Subcutaneous adipose tissue (tissue), 4 donors: ENCODE results near the gene GRIK2. TPM values are rescaled to one million over a fixed set of nuclear protein-coding genes. Genes with fewer than 3 reads are reported as not detected.

Source experiments
- CTCF ChIP-seq: fragments of 450-650 bp; IDR thresholded peaks from one replicate; pipeline ENCODE4 v1.5.1; 2016; ENCODE audit warnings: low read depth, mild to moderate bottlenecking, control low read depth, antibody characterized with exemption, moderate library complexity
- total RNA-seq, 4 donors: library from RNA; depleted of rRNA; stranded (reverse); fragments of >200 nt; gene quantifications; one replicate each; pipeline ENCODE4 v1.1.0, GENCODE V29; 2016

The GRIK2 gene
- total RNA-seq, 4 donors from 2014 or later: 0.19 to 1.5 (median 0.81) TPM

DNA sequence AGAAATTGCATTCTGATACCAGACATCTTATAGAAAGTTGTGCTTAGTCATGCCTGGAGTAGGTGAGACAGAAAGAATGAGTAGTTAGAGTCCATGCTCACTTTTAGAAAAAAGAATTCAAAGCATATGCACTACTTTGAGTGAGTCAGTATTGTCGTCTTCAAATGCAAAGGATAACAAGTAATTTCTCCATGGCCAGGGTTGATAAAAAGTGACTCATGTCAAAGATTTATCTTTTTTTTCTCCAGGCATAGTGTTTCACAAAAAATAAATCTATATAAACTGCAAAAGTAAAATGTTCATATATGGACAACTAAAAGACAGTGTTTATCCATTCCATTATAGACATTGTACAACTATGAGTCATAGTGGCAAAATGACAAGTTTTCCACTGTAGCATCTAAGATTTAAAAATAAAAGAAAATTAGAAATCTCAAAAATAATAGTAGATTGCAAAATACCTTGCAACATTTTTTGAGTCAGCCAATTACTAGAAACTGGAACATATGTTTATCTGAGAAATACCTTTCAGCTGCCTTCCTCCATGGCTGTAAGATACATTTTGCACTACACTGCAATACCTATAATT is 329.6 kb downstream of the GRIK2 start:
- no peak for TF ChIP-seq CTCF

- TF ChIP-seq CTCF: no peak
Observed at GRCh38 chr6:101728388-101728787, 334.9 kb downstream of the GRIK2 start.

DNA sequence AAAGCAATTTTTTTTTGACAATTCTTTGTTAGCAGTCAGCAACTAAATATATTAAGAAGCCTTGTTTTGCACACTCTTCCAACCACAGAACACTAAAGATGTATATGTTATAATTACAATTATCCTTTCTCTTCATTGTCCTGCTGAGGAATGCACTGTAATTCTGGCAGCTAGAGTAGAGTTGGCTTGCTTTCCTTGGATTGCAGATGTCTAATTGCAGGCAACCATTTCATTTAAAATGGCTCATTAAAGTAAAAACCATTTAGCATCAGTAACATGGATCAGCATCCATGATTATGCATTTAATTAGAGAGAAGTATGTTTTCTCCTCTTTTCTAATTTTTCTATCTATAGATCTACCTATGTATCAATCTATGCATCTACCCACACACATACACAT is 335.4 kb downstream of the GRIK2 start:
- no peak for TF ChIP-seq CTCF

- no peak for TF ChIP-seq CTCF
Observed at GRCh38 chr6:101730954-101731353, 337.4 kb downstream of the GRIK2 start.

DNA sequence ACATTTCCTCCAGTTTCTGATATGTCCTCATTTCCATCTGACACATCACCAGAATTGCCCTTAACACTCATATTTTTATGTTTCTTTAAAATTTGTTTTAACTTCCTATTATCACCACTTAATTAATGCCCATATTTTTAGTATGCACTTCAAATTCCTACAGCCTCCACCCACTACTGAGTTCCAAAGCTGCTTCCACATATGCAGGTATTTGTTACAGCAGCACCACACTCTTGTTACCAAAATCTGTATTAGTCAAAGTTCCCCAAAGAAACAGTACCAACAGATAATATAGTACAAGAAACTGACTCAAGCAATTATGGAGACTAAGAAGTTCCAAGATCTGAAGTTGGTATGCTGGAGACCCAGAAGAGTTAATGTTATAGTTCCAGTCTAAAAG is 340.4 kb downstream of the GRIK2 start:
- TF ChIP-seq CTCF: no peak

- no peak for TF ChIP-seq CTCF
Observed at GRCh38 chr6:101738481-101738880, 345.0 kb downstream of the GRIK2 start.

GRCh38 chr6:101740631-101741030 is 347.1 kb downstream of the GRIK2 start:
- TF ChIP-seq CTCF: no peak
